Calu3 (cell line): ENCODE data around the gene TMEM184B. TPM values are rescaled to one million over a fixed set of nuclear protein-coding genes. Genes with fewer than 3 reads are reported as not detected.

ENCODE experiments used
- BruUV-seq: library from RNA; stranded (reverse); fragments of 400-500 nt; replicated peaks from 2 replicates; lab custom pipeline; 2021; lab: Mats Ljungman, UMichigan
- CTCF ChIA-PET: fragments of 300-600 bp; sonication (Branson Sonifier 250); formaldehyde crosslinking; loops from one replicate; lab custom pipeline; 2022; ENCODE audit warnings: antibody characterized with exemption; lab: Charles Lee
- DNase-seq: peaks from one replicate; pipeline ENCODE4 v3.0.0; 2022
- H3K27ac Mint-ChIP-seq: one replicate; pipeline ENCODE4 v1.8.0; 2022; ENCODE audit warnings: mixed read lengths; ENCODE audit not compliant: unreplicated experiment
- H3K27me3 Mint-ChIP-seq: one replicate; pipeline ENCODE4 v1.8.0; 2022; ENCODE audit warnings: mixed read lengths; ENCODE audit not compliant: unreplicated experiment
- H3K36me3 Mint-ChIP-seq: one replicate; pipeline ENCODE4 v1.8.0; 2022; ENCODE audit warnings: mild to moderate bottlenecking, moderate library complexity, mixed read lengths; ENCODE audit not compliant: insufficient read depth, unreplicated experiment
- H3K4me1 Mint-ChIP-seq: one replicate; pipeline ENCODE4 v1.8.0; 2022; ENCODE audit warnings: mild to moderate bottlenecking, low read depth, mixed read lengths; ENCODE audit not compliant: unreplicated experiment
- H3K4me3 Mint-ChIP-seq: one replicate; pipeline ENCODE4 v1.8.0; 2022; ENCODE audit warnings: mild to moderate bottlenecking, low read depth, moderate library complexity, mixed read lengths; ENCODE audit not compliant: unreplicated experiment
- H3K9me3 Mint-ChIP-seq: one replicate; pipeline ENCODE4 v1.8.0; 2022; ENCODE audit warnings: low read depth, mixed read lengths; ENCODE audit not compliant: unreplicated experiment
- intact Hi-C: fragments of 100-400 bp; cut with micrococcal nuclease; formaldehyde crosslinking; loops from one replicate; pipeline ENCODE4 v1.10.0; 2022; ENCODE audit not compliant: unreplicated experiment
- total RNA-seq: library from RNA; stranded (reverse); gene quantifications from 2 replicates; pipeline ENCODE4 v1.2.3, GENCODE V29; 2022
- TF ChIP-seq, protein P1 (sequence below): fragments of 200-600 bp; IDR thresholded peaks from one replicate; pipeline ENCODE4 v1.8.0; 2022; ENCODE audit warnings: antibody characterized with exemption; ENCODE audit not compliant: unreplicated experiment

Gene TMEM184B
- total RNA-seq, 1 experiment from 2014 or later: 114 TPM

- H3K4me3 Mint-ChIP-seq: peak overlapping the region; percentile 91
- intact Hi-C loops: loop anchor here (10.0 kb wide), 1 partner anchor 263 kb away; the partner anchor contains the start of gene PICK1
Observed at GRCh38 chr22:38317995-38318715, 45.3 kb upstream of the TMEM184B start.

DNA sequence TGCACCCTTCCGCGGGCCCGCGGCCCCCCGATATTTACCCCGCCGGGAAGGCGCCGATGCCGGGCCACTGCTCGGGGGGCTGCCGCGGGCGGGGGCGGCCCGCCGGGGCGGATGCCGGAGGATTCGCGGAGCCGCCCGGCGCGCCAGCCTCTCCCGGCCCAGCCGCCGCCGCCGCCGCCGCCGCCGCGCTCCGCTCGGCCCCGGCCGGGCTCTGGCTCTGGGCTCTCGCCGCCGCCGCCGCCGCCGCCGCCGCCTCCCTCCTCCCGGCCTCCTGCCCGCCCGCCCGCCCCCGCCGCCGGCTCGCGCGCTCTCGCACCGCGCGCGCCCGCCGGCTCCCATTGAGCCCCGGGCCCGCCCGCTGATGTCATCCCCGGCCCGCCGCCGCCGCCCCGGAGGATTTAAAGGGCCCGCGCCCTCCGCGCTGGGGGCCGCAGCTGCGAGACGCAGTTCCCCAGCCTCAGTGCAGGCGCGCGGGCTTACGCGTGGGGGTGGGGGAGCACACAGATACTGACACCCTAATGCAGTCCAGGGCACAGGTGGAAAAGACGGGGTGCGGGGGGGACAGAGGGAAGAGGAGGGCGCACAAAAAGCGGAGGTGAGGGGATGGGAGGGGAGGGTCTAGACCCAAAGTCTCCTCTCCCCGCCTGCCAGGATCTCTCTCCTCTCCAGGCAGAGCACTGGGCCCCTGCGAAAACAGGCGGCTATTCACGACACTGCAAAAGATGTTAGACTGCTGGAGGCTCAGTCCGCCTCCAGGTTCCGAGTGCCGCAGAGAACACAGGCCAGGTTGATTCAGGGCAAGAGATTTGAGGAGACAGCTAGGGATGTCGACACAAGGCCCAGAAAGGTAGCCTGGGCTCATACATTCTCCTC lies 44.5 kb upstream of the TMEM184B start, which contains the start of gene CSNK1E:
Gene CSNK1E (minus strand): TSS at position 312 of the 873 bp plus-strand sequence. CDS start 3,276 bp downstream, outside the sequence.
- intact Hi-C loops: loop anchor here (10.0 kb wide), 1 partner anchor 263 kb away; the partner anchor contains the start of gene PICK1
- CTCF ChIA-PET: interaction anchor here (0.8 to 1.3 kb wide), 2 partner anchors 11 to 12 kb away, joined by 3 read pairs; no protein-coding TSS in a partner anchor
- Mint-ChIP-seq H3K9me3 (no peaks in the 10 kb centered on the region), H3K4me1 (peaks cover 34% of the 10 kb centered on the region), H3K4me3 (peak within 1 kb of the TSS; percentile 91), H3K36me3 (peaks cover 68% of the 10 kb centered on the region), H3K27me3 (no peaks in the 10 kb centered on the region), H3K27ac (peak within 1 kb of the TSS; percentile 94)
- TF ChIP-seq, protein P1, sequence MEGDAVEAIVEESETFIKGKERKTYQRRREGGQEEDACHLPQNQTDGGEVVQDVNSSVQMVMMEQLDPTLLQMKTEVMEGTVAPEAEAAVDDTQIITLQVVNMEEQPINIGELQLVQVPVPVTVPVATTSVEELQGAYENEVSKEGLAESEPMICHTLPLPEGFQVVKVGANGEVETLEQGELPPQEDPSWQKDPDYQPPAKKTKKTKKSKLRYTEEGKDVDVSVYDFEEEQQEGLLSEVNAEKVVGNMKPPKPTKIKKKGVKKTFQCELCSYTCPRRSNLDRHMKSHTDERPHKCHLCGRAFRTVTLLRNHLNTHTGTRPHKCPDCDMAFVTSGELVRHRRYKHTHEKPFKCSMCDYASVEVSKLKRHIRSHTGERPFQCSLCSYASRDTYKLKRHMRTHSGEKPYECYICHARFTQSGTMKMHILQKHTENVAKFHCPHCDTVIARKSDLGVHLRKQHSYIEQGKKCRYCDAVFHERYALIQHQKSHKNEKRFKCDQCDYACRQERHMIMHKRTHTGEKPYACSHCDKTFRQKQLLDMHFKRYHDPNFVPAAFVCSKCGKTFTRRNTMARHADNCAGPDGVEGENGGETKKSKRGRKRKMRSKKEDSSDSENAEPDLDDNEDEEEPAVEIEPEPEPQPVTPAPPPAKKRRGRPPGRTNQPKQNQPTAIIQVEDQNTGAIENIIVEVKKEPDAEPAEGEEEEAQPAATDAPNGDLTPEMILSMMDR: no peak
- DNase-seq: peak; percentile 80
- no TSS peak for BruUV-seq

More at GRCh38 chr22:38317995-38318715, 45.3 kb upstream of the TMEM184B start:
- Mint-ChIP-seq H3K27ac (peak overlapping the region; percentile 87), H3K9me3 (no peaks in the 10 kb centered on the region), H3K4me1 (peaks cover 26% of the 10 kb centered on the region), H3K27me3 (no peaks in the 10 kb centered on the region), H3K36me3 (peaks cover 60% of the 10 kb centered on the region)
- BruUV-seq: no TSS peak
- peak; percentile 82 for DNase-seq
- CTCF ChIA-PET: interaction anchor here (0.8 to 1.3 kb wide), 2 partner anchors 12 to 13 kb away, joined by 3 read pairs; no protein-coding TSS in a partner anchor
- TF ChIP-seq, protein P1: no peak

DNA sequence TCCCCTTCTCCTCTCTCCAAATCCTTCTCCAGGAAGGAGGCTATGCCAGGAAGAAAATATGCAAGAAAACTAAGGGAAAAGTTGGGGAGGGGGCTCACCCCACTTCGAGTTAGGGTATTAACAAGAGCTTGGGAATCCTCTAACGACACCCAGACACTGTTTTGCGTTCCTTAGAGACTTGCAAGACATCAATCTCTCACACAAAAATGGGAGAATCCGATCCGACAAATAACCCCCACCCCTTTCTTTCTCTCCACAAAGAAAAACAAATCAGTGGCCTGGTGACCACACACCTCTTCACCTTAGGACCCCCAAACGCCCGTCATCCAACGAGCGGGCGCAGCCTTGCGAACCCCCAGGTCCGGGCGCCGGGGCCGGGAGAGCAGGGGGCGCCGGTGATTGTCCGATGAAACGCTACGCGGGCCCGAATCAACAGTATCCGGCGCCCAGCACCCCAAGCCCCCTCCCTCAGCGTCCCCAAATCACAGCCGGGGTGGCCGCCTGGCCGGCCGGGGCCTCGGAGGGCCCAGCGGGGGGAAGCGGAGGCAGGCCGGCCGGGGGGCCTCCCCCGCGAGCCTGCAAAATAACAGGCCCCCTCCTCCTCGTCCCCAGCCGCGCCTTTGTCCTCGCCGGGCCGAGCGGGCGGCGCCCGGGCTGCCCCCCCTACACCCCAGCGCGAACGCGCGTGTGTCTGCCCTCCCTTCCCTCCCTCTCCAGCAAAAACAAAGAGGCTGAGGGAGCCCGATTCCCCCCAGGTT lies 43.7 kb upstream of the TMEM184B start:
- CTCF ChIA-PET: no interaction called here
- BruUV-seq: no TSS peak
- Mint-ChIP-seq H3K27me3 (no peaks in the 10 kb centered on the region), H3K4me3 (peak overlapping the region; percentile 91), H3K27ac (peak overlapping the region; percentile 94), H3K4me1 (peaks cover 42% of the 10 kb centered on the region), H3K9me3 (no peaks in the 10 kb centered on the region), H3K36me3 (peaks cover 76% of the 10 kb centered on the region)
- peak; percentile 52 for DNase-seq
- TF ChIP-seq, protein P1: no peak
- intact Hi-C loops: loop anchor here (10.0 kb wide), 1 partner anchor 262 kb away; the partner anchor contains the start of gene PICK1
